LHCN-M2 (cell line): Measurements from ENCODE around the gene KCNMA1. TPM values are rescaled to one million over a fixed set of nuclear protein-coding genes. Genes with fewer than 3 reads are reported as not detected.

Experiments
- DNase-seq: peaks from one replicate; pipeline ENCODE4 v3.0.0-alpha.2; 2012; ENCODE audit warnings: low read depth
- total RNA-seq: library from RNA; depleted of rRNA; stranded (reverse); fragments of >200 nt; gene quantifications from 2 replicates; pipeline ENCODE4 v1.2.3, GENCODE V29; 2014

The KCNMA1 gene
- total RNA-seq, 1 experiment from 2014 or later, result 28.6 TPM

- DNase-seq, result no peak
These were observed 390.3 kb downstream of the KCNMA1 start for GRCh38 chr10:77247031-77247990.

- no peak for DNase-seq
These were observed 391.7 kb downstream of the KCNMA1 start for GRCh38 chr10:77245953-77246352.

- DNase-seq, result peak; percentile 24
These were observed 392.9 kb downstream of the KCNMA1 start for GRCh38 chr10:77244746-77245145.

DNA sequence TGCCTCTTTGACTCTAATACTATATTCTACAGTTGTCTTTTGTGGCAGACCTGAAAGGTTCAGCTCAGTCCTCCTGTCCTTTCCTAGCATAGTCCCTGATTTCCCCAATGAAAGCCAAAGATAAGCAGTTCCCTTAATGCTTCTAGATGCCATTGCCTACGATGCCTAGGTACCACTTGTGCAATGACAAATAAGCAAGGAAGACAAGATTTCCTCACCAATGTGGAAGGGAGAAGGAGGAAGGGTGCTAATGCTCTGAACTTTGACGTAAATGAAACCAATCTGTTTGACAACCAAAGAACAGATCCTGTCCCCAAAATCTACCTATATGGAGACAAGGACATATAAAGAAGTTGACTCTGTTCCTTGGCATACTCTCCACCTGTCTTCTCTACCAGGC, 393.3 kb downstream of the KCNMA1 start:
- no peak for DNase-seq

- no peak for DNase-seq
These were observed 396.3 kb downstream of the KCNMA1 start for GRCh38 chr10:77241350-77241725.

DNA sequence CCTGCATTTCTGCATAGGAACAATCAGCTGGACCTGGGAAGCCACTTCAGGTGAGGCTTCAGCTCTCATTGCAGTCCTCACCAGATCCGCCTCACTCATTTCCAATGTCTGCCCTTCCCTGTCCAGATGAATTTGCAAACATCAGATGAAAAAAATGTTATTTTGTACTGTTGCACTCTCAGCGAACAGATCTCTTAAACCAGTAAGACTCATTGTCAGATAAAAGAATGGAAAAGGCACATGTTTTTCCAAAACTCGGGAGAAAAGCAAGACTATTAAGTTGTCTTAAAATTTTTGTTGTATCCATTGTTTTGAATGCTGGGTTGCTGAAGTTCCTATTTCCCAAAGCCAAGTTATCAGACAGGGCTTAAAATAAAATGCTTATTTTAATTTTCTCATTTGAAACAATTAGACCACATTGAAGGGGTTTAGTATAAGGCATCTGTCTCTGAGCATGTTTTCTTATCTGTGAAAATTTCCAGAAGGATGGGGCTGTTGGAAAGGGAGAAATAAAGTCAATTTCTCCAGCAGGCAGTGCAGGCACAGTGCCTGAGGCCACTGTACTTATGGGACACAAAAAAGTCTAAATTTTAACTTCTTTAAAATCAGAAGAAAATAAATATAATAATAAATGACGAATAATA, 396.8 kb downstream of the KCNMA1 start:
- no peak for DNase-seq

DNA sequence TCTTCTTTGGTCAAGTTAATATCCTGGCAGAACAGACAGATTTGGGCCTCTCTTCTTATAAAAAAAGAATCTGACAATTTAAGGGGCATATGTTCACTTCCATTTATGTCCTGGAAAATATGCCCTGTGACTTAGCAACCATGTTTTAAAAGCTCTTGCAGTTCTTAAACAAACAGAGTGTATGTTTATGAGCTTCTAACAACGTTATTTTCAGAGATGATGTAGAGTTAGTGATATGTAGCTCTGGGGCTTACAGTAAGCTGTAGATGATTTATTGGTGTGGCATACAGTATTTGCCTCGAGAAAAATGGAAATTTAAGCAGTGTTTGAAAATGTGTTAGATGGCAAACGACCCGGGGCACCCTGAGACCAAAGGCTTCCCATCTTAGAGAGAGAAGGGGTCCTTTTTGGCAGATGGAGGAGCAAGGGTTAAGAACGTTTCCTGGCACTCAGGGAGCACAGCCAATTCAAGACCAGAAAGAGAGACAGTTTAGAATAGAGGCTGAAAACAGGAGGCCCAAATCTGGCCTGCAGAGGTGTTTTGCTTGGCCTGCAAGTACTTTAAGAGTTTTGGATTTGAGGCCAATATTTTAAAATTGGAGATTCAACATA, 397.5 kb downstream of the KCNMA1 start:
- DNase-seq, result no peak

DNA sequence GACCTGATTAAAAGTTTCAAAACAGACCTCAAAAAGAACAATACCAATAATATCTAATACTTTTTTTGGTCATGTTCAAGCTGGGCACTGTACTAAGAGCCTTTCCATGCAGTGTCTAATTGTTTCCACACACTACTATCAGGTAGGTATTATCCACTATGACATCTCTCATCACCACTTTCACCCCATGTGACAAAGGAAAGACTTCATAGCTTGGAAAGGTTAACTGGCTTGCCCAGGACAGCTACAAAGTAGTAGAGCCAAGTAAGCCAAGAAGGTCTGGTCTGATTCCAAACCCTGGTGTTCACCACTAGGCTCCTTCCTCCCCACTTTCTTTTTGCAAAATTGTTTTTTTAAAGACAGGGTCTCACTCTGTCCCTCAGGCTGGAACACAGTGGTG, 400.5 kb downstream of the KCNMA1 start:
- no peak for DNase-seq

DNA sequence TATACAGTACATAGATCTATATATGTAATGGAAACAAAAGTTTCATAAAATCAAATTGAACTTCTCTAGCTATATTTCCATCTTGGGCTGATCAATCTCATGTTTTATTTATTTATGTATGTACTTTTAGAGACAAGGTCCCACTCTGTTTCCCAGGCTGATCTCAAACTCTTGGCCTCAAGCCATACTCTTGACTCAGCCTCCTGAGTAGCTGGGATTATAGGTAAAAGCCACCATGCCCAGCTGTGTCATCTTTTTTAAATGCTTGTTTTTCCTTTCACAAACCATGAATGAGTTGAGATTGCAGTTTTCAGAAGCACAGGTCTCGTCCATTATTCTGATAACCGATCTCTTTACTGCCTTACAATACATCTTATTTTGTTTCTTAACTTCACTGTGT, 400.9 kb downstream of the KCNMA1 start:
- DNase-seq, result peak; percentile 68

- no peak for DNase-seq
These were observed 401.6 kb downstream of the KCNMA1 start for GRCh38 chr10:77236029-77236428.

DNA sequence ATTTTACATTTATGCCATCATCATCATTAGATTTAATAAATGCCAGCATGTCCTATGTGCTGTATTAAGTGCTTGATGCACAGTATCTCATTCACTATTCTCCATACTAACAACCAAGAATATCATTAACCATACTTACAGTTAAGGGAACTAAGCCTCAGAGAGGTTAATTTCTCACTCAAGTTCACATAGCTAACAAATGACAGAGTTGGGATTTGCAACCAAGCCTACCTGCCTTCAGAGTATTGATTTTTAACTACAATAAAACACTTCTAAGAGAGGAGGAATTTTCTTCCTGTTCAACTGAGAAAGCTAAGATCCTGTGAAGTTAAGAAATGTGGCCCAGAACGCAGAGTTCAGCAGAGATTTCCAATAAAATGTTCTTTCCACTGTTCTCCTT, 403.0 kb downstream of the KCNMA1 start:
- no peak for DNase-seq

DNA sequence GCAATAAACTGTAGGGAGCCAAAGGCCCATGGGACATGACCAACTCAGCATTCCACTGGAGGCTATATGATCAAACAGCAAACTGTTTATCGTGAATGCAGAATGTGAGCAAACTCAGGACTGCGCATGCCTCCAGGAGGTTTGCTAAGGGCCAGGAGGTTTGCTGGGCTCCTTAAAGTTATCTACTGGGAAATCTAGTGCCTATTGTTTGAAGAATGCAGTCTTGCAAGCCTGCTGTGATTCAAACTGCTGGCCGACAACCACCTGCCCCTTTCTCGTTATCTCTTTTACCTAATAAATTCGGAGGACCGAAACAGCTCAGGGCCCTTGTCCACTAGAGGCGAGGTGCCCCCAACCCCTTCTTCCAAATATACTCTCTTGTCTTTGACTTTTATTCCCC, 404.1 kb downstream of the KCNMA1 start:
- no peak for DNase-seq

DNA sequence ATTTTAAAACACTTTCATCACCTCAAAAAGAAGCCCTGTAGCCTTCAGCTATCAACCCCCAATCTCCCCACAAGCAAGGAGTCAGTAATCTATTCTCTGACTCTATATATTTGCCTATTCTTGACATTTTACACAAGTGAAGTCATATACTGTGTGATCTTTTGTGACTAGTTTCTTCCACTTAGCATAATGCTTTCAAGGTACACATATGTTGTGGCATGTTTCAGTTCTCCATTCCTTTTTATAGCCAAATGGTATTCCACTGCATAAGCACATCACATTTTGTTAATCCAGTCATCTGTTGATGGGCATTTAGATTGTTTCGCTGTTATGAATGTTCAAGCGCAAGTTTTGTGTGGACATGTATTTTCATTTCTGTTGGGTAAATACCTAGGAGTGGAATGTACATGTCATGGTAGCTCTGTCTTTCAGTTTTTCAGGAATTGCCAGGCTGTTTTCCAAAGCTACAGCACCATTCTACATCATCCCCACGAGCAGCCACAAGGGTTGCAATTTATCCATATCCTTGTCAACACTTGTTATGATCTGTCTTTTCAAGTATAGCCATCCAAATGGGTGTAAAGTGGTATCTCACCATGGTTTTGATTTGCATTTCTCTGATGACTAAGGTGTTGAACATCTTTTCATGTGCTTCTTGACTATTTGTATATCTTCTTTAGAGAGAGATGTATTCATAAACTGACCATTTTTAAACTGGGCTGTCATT, 405.6 kb downstream of the KCNMA1 start:
- no peak for DNase-seq

DNA sequence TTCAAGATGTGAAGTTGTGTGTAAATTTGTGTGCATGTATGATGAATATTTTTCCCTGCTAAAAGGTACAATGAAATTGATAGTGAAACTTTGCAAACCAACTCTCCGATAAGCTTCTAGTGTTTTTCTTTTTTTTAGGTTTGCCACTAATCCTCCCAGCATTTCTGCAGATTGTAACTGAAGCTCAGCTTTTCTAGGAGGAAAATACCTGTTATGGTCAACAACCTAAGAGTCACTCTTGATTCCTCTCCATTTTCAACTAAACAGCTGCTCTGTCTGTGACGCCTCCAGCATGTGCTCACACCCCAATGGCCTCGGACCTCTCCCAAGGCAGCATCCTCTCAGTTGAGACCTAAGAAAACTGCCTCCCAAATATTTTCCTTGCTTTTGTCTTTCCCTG, 406.2 kb downstream of the KCNMA1 start:
- no peak for DNase-seq

DNA sequence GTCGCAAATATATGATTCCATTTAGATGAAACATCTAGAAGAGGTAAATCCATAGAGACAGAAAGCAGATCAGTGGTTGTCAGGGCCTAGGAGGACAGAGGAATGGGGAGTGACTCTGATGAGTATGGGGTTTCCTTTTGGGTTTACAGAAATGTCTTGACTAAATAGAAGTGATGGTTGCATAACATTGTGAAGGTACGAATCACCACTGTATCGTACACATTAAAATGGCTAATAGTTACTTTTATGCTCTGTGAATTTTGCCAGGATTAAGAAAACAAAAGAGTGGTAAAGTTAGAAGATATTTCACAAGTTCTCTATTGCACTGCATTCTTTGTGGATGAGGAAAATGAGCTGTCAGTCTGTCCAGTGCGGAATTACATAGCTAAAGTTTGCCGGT, 407.4 kb downstream of the KCNMA1 start:
- DNase-seq, result peak; percentile 50

- DNase-seq, result no peak
These were observed 407.9 kb downstream of the KCNMA1 start for GRCh38 chr10:77229704-77230103.

GRCh38 chr10:77228559-77228958, 409.0 kb downstream of the KCNMA1 start:
- DNase-seq, result no peak

DNA sequence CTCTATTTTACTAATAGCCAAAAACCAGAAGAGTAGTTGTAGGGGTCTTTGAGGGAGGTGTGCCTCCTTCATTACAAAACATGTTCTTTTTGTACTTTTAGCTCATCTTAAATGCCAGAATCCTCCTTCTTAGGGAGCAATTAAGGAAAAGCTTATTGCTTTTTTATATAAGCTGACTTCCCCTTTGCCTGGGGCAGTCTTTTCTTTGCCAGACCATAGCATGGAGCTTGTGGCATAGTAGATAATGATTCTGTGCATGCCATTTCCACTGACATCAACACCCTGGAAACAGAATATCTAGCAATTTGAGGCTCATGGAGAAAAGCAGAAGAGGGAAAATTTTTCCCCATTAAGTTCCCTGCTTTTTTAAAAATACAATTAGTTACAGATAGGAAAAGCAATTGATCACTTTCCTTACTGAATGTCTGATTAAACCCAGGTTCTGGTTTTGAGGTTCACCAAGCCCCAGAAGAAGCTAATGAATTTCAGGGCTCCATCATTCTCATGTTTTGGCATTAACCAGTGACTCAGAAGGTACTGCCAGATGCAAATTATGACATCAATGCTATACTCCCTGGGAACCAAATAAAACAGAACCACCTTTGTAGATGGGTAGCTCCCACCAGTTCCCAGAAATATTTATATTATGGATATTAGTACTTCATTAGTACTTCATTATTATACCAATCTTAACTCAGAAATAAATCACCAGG, 410.6 kb downstream of the KCNMA1 start:
- DNase-seq, result no peak

DNA sequence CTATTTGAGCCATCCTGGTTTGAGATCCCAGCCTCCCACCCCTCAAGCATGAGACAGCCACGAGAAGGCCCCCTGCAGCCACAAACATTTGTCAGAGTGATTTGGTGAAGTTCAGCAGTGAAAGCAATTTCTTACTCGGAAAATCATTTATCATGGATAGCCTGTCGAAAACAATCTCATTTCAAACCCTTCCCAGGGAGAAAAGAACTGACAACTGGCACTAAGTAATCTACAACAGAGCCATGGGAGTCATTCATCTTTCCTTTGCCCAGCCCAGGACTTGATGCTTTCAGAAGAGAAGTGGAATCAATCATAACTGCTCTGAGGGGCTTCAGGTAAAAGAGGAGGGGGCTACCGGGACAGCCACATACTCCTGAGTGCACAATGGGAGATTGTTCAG, 411.2 kb downstream of the KCNMA1 start:
- no peak for DNase-seq

DNA sequence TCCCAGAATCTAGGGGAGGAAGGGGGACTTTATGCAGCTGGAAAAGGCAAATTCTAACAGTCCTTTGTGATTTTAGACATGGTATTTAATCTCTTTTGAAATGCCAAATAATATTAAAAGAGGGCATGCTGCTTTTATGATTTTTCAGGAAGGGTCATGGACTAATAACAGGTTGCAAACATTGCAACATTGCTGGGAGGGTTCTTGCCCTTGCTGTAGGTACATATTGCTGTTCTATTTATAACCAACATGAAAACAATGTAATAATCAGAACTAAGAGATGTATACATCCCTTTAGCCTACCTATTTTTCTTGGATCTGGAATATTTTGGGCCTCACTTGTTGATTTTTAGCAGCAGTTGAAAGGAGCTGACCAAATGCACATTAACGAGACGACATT, 411.6 kb downstream of the KCNMA1 start:
- no peak for DNase-seq
